NCI-H748 (cell line): ENCODE data around the gene RIOK1.
A peak's percentile ranks its signal among the peaks of the same experiment; 100 is the strongest.

ENCODE experiments used
- DNase-seq: peaks from one replicate; lab custom pipeline; 2025; ENCODE audit not compliant: unreplicated experiment; lab: John Stamatoyannopoulos, UW

Gene RIOK1

DNA sequence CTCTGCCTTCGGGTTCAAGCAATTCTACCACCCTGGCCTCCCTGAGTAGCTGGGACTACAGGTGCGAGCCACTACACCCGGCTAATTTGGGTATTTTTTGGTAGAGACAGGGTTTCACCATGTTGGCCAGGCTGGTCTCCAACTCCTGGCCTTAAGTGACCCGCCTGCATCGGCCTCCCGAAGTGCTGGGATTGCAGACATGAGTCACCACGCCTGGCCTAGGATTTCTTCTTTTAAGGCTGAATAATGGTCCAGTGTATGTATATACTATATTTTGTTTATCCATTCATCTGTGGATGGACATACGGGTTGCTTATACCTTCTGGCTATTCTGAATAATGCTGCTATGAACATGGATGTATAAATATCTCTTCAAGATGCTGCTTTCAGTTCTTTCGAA is 17.1 kb downstream of the RIOK1 start:
- DNase-seq = no peak

DNA sequence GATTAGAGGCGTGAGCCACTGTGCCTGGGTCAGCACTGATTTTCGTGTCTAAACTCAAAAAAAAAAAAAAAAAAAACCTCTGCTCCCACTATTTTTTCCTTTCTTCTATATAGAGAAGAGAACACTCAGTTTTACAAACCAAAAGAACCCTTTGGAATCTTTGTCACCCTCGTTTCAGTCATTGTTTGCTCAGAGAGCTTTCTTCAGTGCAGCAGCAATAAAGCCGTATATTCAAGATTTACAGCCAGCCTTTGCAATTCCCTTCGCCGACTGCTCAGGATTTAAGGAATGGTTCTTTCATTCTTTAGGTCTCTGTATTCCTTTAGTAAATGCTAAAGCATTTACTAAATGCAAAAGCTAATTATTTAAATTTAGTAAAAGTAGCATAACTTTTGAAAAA is 20.1 kb downstream of the RIOK1 start:
- no peak for DNase-seq

DNA sequence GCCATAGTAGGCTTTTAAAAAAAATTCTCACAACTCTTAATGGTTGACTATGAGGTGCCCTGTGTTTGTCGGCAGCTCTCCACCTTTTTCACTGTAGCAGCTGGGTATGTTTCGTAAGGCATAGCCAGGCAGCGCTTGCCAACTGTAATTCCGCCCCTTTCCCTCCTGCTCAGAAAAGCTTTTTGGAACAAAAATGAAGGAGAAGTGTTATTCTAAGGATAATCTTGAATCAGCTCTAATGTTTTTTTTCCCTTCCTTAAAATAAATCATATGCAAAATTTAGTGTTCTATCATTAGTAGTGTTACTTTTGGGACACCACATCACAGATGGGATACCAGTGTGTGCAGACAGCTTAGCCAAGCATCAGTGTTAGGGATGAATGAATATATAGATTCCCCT is 21.2 kb downstream of the RIOK1 start:
- no peak for DNase-seq

DNA sequence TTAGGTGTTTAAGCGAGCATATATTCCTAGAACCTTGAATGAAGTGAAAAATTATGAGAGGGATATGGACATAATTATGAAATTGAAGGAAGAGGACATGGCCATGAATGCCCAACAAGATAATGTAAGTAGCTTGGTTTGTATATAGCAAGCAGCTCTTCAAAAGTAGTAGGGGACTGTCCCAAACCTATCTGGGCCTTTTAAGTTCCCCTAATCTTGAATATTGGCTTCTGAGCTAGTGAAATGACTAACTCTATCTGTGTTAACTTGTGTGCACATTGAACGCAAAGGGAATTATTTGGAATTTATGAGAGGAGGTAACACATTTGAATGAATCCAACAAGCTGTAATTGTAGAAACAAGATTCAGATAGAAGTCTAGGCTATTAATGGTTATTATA is 21.7 kb downstream of the RIOK1 start:
- no peak for DNase-seq

DNA sequence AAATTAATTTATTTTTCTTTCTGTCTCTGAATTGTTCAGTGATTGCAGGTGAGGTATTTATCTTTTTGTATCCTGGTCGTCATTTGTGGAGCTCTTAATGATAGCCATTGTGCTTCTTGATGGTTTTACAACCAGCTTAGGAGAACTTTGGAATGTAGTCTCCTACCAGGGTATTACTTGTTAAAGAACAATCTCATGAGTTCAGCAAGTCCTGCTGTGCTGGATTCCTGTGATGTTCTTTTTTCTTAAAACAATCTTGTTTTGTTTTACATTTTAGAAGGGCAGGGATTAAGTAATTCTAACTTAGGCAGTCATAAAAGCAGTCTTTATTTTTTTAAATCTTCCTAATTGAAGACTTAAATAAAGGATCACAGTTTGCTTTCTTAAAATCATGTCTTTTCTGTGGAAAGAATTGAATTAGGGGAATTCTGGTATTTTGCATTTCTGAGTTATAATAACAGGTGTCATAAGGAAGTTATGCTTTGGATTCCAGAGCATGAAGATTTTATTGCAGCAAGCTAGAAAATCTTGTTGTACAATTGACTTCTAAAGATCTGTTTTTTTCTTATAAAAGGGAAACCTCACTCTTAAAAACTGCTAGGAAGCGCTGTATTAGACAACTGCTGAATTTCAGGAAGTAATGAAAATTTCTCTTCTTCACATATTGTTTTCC is 23.7 kb downstream of the RIOK1 start:
- no peak for DNase-seq

DNA sequence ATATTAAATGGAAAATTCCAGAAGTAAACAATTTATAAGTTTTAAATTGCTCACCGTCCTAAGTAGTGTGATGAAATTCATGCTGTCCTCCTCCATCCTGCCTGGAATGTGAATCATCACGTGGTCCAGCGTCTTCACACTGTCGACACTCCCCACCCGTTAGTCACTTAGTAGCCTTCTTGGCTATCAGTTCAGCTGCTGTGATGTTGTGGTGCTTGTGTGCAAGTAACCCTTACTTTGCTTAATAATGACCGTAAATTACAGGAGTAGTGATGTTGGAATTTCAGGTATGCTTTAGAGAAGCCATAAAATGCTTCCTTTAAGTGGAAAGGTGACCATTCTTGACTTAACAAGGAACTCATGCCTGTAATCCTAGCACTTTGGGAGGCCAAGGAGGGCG is 25.2 kb downstream of the RIOK1 start:
- DNase-seq = no peak

DNA sequence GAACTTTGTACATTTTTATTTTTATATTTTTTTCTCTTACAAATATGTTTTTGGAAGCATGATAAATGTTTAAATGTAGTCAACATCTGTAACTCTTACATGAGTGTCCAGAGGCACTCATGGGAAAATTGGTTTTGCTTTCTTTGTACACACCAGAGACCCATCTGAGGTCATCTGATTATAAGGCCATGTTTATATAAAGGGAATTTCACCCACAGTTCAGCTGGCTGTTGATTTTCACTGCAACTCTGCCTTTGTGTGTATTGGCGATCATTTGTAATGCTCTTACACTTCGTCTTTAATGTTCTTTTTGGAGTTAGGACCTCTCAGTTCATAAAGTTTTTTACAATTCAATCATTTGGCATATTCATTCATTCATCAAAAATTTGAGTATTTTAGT is 28.1 kb downstream of the RIOK1 start:
- no peak for DNase-seq

DNA sequence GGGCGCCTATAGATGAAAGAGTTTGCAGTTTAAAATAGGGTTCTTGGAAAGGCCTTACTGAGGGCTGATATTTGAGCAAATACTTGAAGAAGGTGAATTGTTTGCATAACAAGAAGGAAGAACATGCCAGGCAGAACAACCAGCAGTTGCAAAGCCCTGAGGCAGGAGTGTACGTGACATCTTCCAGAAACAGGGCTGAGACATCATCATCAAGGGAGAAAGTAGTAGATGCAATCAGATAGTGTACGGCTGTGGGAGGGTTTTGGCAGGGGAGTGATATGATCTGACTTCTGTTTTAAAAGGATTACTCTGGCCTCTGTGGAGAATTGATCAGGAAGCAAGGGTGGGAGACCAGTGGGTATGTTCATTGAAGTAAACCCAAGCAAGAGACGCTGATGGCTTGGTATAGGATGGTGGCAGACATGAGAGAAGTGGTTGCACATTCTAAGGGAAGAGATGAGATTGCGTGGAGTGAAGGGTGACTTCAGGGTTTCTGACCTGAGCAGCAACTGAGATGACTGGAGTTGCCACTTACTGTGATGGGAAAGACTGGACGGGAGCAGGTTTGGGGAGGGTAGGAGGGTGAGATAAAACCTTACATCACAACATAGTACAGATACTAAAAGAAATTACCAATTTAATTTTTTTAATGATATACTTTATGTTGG is 28.8 kb downstream of the RIOK1 start:
- no peak for DNase-seq

DNA sequence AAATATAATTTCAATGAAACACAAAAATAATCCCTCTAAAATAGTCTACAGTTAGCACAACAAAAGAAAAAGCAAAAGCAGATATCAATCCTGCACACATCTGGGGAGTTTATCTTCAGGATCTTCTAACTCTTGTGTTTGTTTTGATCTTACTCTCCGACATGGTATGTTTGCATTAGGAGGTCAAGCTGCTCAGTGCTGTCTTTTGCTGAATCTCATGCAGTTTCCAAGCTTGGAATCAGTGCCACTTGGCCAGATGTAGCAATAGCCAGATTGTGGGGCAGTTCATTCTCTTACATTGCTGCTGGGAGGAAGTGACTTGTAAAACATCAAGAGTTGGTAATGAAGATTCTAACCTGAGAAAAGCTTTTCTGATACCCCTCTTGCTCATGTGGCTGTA is 29.5 kb downstream of the RIOK1 start:
- DNase-seq = no peak

DNA sequence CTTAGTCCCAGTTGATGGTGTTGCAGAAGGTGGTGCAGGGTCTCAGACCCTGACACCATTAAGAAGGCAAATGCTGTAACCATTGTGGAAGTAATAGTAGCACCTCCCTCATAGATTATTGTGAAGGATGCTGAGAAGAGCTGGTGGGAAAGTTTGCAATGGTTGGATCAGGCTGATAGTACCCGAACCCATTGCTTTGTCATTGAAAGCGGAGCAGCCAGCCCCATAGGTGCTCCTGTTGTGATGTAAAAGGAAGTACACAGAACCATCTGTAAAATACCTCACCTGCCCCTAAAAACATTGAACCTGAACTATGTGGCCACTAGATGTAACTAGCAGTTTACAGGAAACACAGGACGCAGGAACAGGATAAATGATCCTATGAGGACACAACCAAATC is 31.5 kb downstream of the RIOK1 start:
- no peak for DNase-seq

DNA sequence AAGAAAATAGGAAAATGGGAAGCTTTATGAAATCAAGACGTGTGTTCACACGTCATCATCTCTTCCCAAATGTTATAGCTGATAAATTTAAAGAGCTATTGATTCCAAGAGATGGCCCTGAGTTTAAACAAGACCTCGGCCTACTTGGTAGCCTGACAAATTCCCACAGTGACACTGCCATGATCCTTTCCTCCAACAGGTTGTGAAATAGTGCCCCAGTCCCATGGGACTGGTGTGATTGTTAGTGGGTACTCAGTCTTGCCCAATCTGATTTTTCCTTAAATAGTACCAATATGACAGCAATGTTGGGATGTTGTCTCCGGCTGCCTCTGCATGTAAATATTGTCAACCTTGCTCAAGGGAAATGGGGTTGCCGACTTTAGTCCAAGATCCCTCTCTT is 34.5 kb downstream of the RIOK1 start:
- no peak for DNase-seq

DNA sequence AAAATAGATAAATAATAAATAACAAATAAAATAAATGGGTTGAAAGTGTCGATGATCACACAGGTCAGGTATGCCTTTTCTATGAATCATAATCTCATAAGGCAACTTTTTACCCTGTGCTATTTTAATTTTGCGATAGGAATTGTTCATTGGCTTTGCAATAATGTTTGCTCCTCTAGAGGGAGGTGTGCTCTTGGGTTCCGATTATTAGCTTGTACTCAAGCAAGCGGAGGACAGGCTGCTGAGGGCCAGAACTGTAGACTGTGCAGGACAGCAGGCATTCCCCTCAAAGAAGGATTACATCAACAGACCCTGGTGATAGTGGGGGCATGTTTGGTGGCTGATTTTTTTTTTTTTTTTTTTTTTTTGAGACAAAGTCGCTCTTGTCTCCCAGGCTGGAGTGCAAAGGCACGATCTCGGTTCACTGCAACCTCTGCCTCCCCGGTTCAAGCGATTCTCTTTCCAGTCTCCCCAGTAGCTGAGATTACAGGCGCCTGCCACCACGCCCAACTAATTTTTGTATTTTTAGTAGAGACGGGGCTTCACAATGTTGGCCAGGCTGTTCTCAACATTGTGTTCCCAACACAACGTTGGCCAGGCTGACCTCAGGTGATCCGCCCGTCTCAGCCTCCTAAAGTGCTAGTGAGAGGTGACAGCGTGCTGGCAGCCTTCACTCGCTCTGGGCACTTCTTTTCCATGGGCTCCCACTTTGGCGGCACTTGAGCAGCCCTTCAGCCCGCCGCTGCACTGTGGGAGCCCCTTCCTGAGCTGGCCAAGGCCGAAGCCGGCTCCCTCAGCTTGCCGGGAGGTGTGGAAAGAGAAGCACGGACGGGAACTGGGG is 35.6 kb downstream of the RIOK1 start:
- DNase-seq = peak; percentile 70

DNA sequence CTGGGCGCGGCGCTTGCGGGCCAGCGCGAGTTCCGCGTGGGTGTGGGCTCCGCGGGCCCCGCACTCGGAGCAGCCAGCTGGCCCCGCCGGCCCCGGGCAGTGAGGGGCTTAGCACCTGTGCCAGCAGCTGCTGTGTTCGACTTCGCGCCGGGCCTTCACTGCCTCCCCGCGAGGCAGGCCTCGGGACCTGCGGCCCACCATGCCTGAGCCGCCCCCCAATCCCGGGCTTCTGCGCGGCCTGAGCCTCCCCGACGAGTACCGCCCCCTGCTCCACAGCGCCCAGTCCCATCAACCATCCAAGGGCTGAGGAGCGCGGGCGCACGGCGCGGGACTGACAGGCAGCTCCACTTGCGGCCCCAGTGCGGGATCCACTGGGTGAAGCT is 36.2 kb downstream of the RIOK1 start:
- no peak for DNase-seq

DNA sequence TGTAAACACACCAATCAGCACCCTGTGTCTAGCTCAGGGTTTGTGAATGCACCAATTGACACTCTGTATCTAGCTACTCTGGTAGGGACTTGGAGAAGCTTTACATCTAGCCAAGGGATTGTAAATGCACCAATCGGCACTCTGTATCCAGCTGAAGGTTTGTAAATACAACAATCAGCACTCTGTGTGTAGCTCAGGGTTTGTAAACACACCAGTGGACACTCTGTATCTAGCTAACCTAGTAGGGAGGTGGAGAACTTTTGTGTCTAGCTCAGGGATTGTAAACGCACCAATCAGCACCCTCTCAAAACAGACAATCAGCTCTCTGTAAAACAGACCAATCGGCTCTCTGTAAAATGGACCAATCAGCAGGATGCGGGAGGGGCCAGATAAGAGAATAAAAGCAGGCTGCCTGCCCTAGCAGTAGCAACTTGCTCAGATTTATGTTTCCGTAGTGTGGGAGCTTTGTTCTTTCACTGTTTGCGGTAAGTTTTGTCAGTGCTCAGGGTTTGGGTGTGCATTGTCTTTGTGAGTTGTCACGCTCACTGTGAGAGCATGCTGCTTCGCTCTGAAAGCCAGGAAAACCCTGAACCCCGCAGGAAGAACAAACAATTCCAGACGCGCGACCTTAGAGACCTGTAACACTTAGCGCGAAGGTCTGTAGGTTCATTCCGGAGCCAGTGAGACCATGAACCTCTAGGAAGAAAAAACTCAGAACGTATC is 37.0 kb downstream of the RIOK1 start:
- no peak for DNase-seq

DNA sequence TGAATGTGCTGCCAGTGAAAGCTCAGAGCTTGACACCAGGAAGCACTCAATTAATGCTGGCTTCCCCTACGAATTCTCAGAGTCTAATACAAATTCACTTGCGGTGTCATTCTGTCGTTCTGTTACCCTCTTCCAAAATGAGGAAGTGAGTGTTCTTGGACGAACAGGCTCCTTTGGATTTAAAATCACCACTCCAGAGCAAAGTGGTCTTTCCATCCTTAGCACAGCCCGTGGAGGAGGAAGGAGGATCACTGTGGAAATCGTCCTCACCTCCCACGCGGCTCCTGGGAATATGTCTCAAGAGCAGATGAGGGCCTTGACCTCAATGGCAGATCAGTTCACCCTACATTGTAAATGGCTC is 41.7 kb downstream of the RIOK1 start:
- no peak for DNase-seq

DNA sequence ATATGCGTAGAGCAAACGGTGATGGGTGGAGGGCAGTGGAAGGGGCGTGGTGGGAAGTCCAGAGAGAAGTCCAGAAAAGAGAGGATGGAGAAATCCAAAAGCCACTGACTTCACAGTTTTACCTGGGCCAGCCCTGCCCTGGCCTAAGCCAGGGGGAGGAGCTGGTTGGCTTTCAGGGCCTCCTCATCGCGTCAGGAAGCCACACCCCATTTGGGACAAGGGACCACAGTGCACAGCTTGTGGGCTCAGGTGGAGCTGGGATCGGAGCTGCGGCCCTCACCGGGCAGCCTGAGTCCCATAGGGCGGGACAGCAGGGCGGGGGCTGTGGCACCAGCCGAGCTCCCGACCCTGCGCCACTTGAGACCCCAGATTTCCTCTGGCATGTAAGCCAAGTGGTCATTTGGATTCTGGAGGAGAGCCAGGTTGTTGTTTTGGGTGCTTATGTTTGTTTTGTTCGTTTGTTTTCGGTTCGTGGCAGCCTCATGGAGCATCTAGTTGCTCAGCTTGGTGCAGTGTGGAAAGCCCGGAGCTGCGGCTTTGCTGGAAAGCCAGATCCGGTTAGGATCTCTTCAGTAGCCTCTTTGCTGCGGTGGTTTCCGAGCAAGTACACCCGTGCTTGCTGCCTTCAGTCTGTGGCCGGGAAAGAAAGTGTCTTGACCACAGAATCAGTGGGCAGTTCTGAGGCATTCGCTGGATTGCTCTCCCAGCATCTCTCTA is 42.2 kb downstream of the RIOK1 start:
- no peak for DNase-seq

DNA sequence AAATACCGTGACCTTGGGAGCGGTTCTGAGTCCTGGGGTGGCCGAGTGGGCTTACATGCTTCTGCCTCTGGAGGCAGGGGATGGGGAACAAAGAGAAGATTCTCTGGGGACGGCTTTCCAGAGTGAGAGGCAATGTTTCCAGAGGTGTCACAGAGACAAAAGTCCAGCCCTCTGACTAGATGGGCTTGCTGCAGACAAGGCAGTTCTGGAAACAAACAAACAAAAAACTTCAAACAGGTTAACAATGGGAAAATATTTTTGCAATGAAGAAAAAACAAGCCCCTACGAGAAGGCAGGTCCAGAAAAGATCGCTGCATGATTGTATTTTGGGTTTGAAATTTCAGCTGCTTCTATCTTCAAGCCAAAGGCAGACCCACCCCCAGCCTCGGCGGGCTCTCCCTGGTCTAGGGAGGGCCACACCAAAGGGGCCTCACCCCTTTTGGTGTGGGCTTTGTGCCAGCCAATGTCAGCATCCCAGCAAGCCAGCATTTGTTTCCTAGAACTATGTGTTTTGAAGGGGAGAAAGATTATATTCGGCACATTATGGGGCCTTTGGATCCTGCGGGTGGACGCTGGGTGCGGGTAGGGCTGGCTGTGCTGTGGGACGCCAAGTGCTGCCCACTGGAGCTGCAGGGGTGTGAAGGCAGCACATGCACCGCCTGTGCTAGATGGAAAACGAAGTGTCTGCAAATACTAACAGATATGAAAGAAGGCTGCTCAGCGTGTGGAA is 42.9 kb downstream of the RIOK1 start:
- no peak for DNase-seq

DNA sequence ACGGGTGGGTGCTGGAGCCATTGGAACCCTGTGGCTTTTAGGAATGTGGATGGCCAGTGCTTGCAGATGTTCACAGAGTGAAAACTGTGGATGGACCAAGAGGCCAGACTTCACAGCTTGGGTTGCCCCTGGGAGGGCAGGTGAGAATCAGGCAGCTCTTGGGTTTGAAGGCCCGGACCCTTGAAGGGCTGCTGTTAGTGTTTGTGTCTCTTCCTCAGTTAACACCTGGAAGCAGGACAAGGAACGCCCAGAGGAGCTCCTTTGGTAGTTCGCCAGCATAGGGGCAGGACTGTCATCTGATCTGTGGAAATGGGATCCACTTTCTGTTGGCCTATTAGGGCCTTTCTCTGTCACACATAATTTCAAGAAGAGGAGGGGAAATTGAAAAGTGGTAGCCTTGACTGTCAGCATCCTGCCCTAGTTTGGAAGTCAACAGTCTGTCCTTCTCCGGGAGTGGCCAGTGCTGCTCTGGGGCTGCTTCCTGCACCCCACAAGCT is 43.6 kb downstream of the RIOK1 start:
- DNase-seq = peak; percentile 29

DNA sequence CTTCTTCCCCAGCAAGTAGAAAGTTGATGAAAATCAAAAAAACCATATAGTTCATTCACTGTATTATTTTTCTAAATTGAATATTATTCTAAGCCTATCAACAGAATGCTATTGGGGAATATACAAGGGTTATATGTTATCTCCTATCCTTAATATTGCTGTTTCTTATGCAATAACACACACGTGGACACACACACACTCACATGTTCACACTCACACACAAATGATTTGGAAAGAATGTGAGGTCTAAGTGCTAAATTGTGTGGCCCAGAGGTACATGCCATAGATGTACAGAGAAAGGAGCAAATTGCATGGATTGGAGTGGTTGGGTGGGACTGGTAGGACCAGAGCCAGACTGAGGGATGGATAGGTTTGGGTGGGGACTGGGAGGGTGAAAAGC is 45.1 kb downstream of the RIOK1 start:
- DNase-seq = no peak

DNA sequence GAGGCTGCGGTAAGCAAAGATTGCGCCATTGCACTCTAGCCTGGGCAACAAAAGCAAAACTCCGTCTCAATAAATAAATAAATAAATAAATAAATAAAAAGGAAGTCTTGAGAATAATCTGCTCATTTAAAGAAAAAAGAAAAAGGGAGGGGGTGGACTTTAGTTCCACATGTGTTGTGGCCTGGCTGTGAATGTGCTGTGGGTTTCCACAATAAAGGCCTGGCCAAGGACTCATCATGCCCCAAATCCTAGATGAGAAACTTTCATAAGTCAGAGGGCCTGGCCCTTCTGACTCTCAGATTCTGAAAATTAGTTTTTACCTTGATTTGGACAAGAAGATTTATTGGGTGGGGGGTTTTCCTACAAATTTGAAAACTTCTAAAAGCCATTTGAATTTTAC is 48.4 kb downstream of the RIOK1 start:
- no peak for DNase-seq
